LoVo (cell line): ENCODE measurements around the gene CCER1.
A peak's percentile ranks its signal among the peaks of the same experiment; 100 is the strongest.

Experiments
- DNase-seq: peaks from one replicate; pipeline ENCODE4 v3.0.0-alpha.2; 2016; ENCODE audit warnings: low spot score

The CCER1 gene

DNA sequence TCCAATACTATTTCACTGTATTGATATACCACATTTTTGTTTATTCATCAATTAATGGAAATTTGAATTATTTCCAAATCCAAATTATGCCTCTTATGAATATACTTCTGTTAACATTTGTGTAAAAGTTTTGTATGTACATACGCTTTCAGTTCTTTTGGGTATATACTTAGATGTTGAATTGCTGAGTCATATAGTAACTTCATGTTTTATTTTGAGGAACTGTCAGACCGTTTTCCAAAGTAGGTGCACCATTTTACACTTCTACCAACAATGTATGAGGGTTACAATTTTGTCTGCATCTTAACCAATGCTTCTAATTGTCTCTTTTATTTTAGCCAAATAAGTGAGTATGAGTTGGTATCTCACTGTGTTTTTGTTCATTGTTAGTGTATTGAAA is 10.2 kb upstream of the CCER1 start:
- DNase-seq: no peak

DNA sequence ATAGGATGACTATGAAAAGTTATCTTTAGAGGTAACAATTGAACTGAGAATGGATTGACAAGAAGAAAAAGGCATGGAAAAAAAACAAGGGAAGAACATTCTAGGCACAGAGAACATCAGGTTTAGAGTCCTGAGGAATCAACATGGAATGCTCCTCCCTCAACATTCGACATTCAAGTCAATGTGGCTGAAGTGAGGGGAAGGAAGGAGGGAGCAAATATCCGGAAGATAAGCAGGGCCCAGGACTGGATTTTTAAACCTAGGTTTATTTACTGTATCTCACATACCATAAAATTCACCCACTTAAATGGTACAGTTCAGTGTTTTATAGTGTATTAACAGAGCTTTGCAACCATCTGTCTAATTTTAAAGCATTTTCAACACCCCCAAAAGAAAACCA is 9.6 kb upstream of the CCER1 start:
- no peak for DNase-seq

DNA sequence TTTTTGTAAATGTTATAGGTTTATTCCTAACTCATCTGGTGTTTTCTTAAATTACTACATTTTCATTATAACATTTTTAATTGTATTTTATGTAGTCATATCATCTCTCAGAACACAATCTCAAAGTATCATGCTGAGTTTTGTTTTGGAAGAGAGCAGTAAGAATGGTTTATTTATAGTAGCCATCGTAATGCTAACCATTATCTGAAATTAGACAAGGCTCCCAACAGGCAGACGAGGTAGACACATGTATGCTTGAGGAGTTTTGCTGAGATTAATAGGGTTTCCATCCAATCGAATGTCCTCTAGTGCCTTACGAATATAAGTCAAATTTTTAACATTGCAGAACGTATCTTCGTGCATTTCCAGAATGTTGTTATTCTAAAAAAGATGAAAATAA is 9.0 kb upstream of the CCER1 start:
- DNase-seq: no peak

GRCh38 chr12:90961154-90961553 is 6.2 kb upstream of the CCER1 start:
- no peak for DNase-seq

- peak; percentile 76 for DNase-seq
Measured at GRCh38 chr12:90959538-90960139, 4.7 kb upstream of the CCER1 start.

GRCh38 chr12:90959032-90959431 is 4.1 kb upstream of the CCER1 start:
- DNase-seq: no peak

DNA sequence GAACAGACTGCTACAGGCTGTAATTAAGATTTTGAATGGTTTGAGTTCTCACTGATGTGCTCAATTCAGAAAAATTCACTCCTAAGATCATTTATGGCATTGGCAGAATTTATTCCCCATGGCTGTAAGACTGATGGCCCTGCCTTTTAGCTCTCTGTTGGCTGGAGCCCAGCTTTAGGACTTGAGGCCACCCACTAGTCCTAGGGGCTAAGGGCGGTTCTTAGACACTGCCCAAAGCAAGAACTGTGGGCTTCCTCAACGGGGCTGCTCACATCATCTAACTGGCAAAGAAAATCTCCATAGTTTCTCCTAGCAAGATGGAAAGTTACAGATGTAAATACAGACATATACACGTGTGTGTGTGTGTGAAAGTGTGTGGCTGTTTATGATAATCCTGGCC is 3.4 kb upstream of the CCER1 start:
- DNase-seq: no peak

GRCh38 chr12:90954428-90954827 is 548 bp downstream of the CCER1 start:
- no peak for DNase-seq

DNA sequence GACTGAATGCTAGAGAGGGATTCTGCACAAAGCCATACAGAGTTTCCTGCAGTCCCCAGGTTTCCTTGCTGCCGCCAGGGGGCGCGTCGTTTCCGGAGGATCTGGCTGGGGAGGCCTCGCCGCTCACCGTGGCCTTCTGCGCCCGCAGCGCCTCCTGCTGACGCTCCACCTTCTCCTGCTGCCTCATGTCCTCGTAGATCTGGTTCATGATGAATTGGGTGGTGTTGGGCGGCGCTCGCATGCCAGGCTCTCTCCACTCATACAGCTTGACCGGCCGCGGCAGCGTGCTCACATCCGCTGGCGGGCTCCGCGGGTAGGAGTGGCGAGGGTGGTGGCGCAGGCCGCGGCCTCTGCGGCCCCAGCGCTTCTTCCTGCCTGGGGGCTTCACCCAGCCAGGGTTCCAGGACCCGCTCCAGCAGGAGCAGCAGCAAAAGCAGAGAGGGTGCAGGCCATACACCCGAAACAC is 987 bp downstream of the CCER1 start:
- DNase-seq: no peak

DNA sequence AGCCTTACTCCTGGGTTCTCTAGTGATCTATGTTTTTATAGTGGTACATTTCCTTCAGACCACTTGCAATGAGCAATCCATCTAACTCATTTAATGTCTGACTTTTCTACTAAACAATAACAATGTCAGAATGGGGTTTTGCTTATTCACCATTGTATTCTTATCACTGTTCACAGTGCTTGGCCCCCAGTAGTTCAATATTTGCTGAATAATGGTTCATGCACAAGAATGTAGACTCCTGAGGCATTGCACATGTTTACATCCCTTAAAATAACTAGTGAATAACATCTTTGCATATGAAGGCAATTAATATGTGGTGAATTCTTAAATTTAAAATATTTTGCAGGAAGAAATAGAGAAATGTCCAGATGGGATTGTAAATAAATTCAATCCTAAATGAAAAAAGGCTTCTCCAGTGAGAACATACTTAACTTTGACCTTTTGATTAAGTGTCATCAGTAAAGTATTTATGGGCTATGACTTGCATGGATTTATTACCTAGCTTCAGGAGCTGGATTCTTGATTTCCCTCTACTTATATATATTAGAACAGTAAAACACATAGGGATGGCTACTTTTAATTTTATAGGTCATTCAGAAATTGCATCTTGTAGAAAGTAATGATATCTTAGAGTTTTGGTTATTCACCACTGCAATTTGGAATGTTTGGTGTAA is 3.4 kb downstream of the CCER1 start:
- DNase-seq: no peak

DNA sequence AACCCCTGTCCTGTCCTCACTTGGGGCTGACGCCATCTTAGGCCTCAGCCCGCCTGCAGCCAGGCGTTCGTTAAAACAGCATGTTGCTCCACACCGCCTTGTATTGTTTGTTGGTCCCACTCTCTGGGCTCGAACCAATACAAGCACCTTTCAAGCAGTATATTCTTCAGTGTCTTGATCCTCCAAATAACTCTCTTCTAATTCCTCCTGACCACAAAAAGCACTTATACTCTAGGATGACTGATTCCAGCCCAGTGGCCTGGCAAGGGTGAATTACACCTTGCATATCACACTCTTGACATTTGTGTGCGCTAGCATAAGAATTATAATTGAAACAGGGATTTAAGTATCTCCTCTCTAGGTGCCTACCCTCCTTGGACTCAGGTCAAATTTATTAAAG is 7.1 kb downstream of the CCER1 start:
- no peak for DNase-seq

DNA sequence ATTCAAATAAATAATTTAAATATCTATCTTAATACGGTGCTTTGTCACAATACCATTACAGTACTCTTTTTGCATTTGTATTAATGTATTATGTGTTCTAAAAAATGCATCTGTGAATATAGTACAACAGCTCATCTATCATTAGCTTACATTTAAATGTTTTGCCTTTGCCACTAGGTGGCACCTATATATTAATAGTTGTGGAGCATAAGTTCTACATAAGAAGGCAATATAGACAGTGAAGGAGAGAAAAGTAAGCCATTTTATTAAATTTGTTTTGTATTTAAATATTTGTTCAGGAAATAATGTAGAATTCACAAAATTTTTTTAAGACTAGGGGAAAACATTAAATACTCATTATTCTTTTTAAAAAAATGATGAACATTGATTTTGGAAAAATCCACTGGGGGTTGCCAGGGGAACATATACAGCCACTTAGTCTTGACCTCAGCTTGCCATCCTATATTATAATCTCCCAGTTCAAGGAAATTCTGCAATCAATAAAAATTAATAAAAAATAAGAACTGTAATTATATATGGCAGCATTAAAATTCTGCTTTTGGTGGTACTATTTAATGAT is 9.8 kb downstream of the CCER1 start:
- DNase-seq: peak; percentile 67

DNA sequence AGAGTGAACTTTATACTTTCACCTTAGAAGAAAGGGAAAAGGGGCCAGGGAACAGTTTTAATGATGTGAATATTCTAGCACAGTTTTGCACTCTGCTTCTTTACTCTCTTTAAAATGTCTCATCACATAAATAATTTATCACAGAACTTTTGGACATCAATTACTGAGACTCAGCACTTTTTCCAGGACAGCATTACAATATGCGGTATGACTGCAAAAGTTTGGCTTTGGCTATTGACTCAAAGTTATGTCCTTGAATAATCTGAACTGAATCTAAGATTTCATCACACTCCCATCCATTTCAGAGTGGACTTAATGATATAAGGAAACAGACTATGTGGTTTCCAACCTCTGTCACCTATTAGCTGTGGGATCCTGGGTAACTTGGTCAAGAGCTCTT is 11.7 kb downstream of the CCER1 start:
- DNase-seq: no peak

DNA sequence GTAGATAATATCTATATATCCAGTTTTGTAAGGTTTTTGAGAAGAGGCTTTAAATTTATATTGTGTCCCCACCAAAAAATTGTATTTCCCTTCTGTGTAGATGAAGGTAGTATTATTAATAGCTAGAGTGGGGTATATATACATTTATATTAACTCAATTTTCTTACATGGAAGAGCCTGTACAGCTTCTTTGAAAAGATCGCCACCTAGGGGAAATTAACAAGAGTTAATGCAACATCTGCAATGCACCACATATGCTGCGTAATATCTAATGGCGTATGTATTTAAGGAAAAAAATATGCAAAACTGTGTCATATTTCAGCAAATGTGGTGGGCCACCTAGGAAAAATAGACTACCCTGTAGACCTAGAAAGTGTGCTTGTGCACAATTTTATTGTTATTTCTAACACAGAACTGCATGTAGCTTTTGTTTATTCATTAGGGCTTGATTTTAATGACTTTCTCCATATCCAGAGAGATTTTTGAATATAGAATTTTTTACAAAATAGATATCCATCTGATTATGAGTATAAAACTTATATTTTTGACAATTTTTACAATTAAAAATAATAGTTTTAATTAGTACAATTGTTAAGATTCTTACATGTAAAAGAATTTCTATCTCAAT is 14.0 kb downstream of the CCER1 start:
- peak; percentile 70 for DNase-seq

DNA sequence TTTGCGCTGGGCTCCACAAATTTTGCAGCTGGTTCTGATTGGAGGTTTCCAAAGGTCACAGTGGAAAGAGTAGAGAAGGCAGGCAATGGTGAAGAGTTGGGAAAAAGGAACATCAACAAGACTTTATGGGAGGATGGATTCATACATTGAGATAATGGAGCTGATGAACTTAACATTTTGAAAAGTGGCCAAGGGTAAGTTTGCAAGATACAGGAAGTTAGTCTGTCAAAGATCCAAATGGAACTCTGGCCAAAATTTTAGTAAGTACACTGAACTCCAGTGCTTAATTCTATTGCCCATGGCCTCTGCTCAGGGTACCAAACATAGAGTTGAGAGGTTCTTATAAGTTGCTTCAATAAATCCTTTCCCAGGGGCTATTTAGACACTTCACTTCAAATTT is 15.6 kb downstream of the CCER1 start:
- no peak for DNase-seq

DNA sequence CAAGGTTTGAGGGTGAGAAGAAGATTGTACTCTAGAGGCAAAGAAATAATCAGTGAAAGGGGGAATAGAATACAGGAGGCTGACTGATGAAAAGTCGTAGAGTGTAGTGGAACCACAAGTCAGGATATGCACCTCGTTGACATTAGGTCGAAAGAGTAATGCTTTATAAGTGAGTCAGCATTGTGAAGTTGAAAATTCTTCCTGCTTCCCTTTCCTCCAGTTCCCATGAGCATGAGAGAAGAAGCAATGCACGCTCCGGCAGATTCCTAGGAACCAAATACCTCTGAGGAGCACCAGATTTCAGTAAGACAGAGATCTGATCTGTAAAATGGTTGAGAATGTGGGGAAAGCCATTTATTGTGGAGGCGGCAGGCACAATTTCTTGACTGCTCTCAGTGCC is 16.5 kb downstream of the CCER1 start:
- DNase-seq: peak; percentile 20

- DNase-seq: no peak
Measured at GRCh38 chr12:90937651-90938050, 17.3 kb downstream of the CCER1 start.

DNA sequence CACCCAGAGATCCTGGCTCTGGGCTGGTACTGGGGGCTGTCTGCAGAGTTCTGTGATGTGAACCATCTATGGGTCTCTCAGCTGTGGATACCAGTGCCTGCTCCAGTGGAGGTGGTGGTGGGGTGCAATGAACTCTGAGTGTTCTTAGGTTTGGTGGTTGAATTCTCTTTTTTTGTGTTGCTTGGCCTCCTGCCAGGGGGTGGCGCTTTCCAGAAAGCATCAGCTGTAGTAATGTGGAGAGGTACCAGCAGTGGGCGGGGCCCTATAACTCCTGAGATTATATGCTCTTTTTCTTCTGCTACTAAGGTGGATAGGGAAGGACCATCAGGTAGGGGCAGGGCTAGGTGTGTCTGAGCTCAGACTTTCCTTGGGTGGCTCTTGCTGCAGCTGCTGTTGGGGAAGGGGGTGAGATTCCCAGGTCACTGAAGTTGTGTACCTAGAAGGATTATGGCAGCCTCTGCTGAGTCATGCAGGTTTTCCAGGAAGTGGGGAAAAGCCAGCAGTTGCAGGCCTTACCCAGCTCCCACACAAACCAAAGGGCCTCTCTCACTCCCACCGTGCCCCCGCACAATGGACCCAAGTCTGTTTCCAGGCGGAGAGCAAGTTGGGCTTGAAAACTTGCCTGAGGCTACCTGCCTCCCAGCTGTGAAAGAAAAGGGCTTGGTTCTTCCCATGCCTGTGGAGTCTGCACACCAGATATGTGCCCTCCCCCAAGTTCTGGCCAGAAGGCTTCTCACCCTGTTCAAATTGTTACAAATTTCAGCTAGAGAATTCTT is 18.6 kb downstream of the CCER1 start:
- no peak for DNase-seq

- no peak for DNase-seq
Measured at GRCh38 chr12:90925562-90925961, 29.4 kb downstream of the CCER1 start.

DNA sequence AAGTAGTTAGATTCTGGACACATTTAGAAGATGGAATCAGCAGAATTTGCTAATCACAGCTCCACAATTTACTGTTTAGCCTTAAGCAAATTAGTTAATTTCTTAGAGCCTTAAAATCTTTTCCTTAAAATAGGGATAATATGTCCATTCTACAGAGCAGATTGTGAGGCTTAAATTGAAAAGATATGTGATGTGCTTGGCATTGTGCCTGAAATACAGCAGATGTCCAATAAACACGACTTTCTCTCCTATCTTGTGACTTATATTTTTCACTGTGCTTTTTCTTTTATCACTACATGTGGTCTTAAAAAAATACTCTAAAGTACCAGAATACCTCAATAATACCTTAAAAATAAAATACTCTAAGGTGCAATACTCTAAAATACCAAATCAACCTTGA is 30.6 kb downstream of the CCER1 start:
- no peak for DNase-seq

GRCh38 chr12:90922145-90922627 is 32.8 kb downstream of the CCER1 start:
- DNase-seq: no peak

DNA sequence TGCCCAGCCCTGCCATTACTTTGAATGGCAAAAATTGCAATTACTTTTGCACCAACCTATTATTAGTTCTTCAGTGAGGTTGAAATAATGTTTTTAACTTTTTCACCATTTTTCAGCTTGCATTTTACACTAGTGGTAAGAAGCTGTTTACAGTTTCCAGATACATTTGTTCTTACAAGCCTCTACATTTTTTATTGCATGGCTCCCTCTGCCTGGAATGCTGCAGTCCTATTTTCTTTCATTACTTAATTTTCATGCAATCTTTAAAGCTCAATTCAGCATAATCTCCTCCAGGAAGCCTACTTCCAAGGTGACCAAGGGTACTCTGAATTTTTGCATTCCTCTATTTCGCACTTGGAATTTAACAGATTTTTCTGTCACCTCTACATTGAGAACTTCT is 33.4 kb downstream of the CCER1 start:
- DNase-seq: no peak
